ENCODE results near the gene PARP14. TPM values are rescaled to one million over a fixed set of nuclear protein-coding genes. Genes with fewer than 3 reads are reported as not detected.

PARP14 gene
- total and polyA plus RNA-seq, 10 of the 15 experiments (the other 5 are each of a cell fraction or from before 2014, with no cell fraction given): 21.6 to 189 (median 92.7) TPM

GRCh38 chr3:122691195-122691594 lies 10.6 kb downstream of the PARP14 start:
- POLR2A ChIA-PET: no interaction called here
- peaks cover 6 to 20% of the 10 kb centered on the region in 2 experiments for H3K36me3 ChIP-seq (ENCODE audit: control insufficient read depth in 2 of 2, insufficient read depth in 2 of 2, low read length in 1 of 2)
- in situ Hi-C loops (cut with MboI): no loop called here
- TF ChIP-seq RELB (IDR thresholded peaks at IDR 0.05; ENCODE audit: low read depth): peak; percentile 33; the same call in 1 of the 2 replicates
- no peak for TF ChIP-seq NR2C1 (IDR thresholded peaks at IDR 0.05)
- no peak for TF ChIP-seq FOXM1 (IDR thresholded peaks at IDR 0.05; ENCODE audit: low read depth, low read length)
- no peak for TF ChIP-seq ETV6 (conservative IDR thresholded peaks at IDR 0.05 in 1 of 2, IDR thresholded peaks at IDR 0.05 in 1 of 2; ENCODE audit: borderline replicate concordance in 1 of 2, low read depth in 1 of 2)
- no peak for TF ChIP-seq ATF7 (IDR thresholded peaks at IDR 0.05; ENCODE audit: low read depth)
- TF ChIP-seq CBFB (IDR thresholded peaks at IDR 0.05; ENCODE audit: low read depth): no peak
- TF ChIP-seq CHD4 (IDR thresholded peaks at IDR 0.05): no peak
- TF ChIP-seq BACH1 (IDR thresholded peaks at IDR 0.05; ENCODE audit: borderline replicate concordance): 0 out of 2 replicates have a peak, but pooled peaks have one; percentile 24
- no peak for TF ChIP-seq SUPT20H (IDR thresholded peaks at IDR 0.05; ENCODE audit: borderline replicate concordance, control insufficient read depth, low read depth, low read length)
- no peak for TF ChIP-seq TCF3 (IDR thresholded peaks at IDR 0.05; ENCODE audit: borderline replicate concordance, insufficient read depth, low read depth, low read length)
- TF ChIP-seq E4F1 (IDR thresholded peaks at IDR 0.05; ENCODE audit: borderline replicate concordance, partially characterized antibody): no peak
- TF ChIP-seq JUNB (IDR thresholded peaks at IDR 0.05): peak; percentile 74
- no peak for TF ChIP-seq RCOR1 (conservative IDR thresholded peaks at IDR 0.05; ENCODE audit: low read depth, low read length)
- no peak for TF ChIP-seq CBX5 (IDR thresholded peaks at IDR 0.05; ENCODE audit: low read depth)
- TF ChIP-seq IKZF1 (conservative IDR thresholded peaks at IDR 0.05): no peak
- TF ChIP-seq NFIC (IDR thresholded peaks at IDR 0.05; ENCODE audit: low read depth, low read length): 0 out of 2 replicates have a peak, but pooled peaks have one; percentile 16
- TF ChIP-seq EED (IDR thresholded peaks at IDR 0.05; ENCODE audit: low read depth): 0 out of 2 replicates have a peak, but pooled peaks have one; percentile 28
- TF ChIP-seq E2F8 (IDR thresholded peaks at IDR 0.05; ENCODE audit: low read depth, partially characterized antibody): no peak
- no peak for TF ChIP-seq STAT3 (IDR thresholded peaks at IDR 0.05; ENCODE audit: low read depth, low read length)

More at GRCh38 chr3:122691195-122691594, 10.6 kb downstream of the PARP14 start:
- RAD21 ChIA-PET (ENCODE audit: unreplicated experiment): interaction anchor here (0.6 kb wide), 1 partner anchor 68 kb away, joined by 3 read pairs; no protein-coding TSS in a partner anchor
- no peak overlapping the region for H3K9ac ChIP-seq (ENCODE audit: control insufficient read depth, insufficient read depth, low read length)
- H3K4me2 ChIP-seq (ENCODE audit: control insufficient read depth, insufficient read depth): no peak overlapping the region
- WGBS (ENCODE audit: insufficient coverage, insufficient replicate concordance, low lambda C conversion rate, missing lambda C conversion rate): 3% methylated on average over 4 of the region's 4 CpGs
- ATAC-seq: peak; percentile 91
- H3K79me2 ChIP-seq (ENCODE audit: control insufficient read depth, insufficient read depth, low read length): 0 out of 2 replicates have a peak, but pooled peaks cover 3% of the 10 kb centered on the region
- H2AFZ ChIP-seq (ENCODE audit: control insufficient read depth, low read depth, low read length): no peak overlapping the region
- no peaks in the 10 kb centered on the region for H3K27me3 ChIP-seq (replicated peaks in 1 of 2; ENCODE audit: control insufficient read depth in 2 of 2, insufficient read depth in 2 of 2, low read length in 1 of 2)
- H3K9me3 ChIP-seq (replicated peaks; ENCODE audit: control insufficient read depth, insufficient read depth, low read length): peaks cover 2% of the 10 kb centered on the region; the same call in 1 of the 3 replicates
- no peak overlapping the region for H3K4me3 ChIP-seq
- SMC1A ChIA-PET (ENCODE audit: uncharacterized antibody, unreplicated experiment): interaction anchor here (1.0 kb wide), 1 partner anchor 12 kb away, joined by 6 read pairs; no protein-coding TSS in a partner anchor
- DNase-seq (ENCODE audit: low read depth, low spot score): peak; percentile 49
- H3K4me1 ChIP-seq (ENCODE audit: control insufficient read depth, insufficient read depth, low read length): peaks cover 14% of the 10 kb centered on the region
- H4K20me1 ChIP-seq (ENCODE audit: control insufficient read depth, insufficient read depth): 0 out of 2 replicates have a peak, but pooled peaks cover 2% of the 10 kb centered on the region
- intact Hi-C loops (cut with micrococcal nuclease; ENCODE audit: unreplicated experiment): no loop called here
- H3K27ac ChIP-seq (ENCODE audit: control insufficient read depth, insufficient read depth): no peak overlapping the region
- CTCF ChIA-PET: interaction anchor here (0.8 kb wide), 1 partner anchor 8 kb away, joined by 3 read pairs; no protein-coding TSS in a partner anchor
- no peak for FAIRE-seq
- BruUV-seq (replicated peaks): no TSS peak

Measured in GM12878 (cell line).